ENCODE results near the gene OSBPL3. TPM values are rescaled to one million over a fixed set of nuclear protein-coding genes. Genes with fewer than 3 reads are reported as not detected.

The OSBPL3 gene
- total RNA-seq, 1 experiment from 2014 or later, result 16.0 TPM

DNA sequence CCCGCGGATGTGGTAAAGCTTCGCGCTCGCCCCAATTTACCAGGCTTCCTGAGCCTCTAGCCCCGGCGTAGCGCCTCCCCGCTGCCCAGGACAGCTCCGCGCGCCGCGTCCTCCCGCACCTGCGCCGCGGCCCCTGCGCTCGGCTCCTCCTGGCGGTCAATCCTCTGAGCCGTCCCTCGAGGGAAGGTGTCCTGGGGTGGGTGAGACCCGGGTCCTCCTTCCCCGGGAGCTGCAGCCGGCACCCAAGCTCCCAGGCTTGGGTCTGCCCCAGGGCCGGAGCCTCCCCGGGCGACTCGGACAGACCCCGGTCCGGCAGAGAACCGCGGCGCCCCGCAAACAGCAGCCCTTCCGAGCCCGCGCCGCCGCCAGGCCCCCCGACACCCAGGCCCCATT, 512 bp downstream of the OSBPL3 start (continued):
- TF ChIP-seq RELA (CRISPR knock-in tag; IDR thresholded peaks at IDR 0.05; ENCODE audit: borderline replicate concordance) (peak; percentile 55; the same call in 1 of the 2 replicates), GRHL2 (CRISPR knock-in tag; IDR thresholded peaks at IDR 0.05; ENCODE audit: insufficient replicate concordance, severe bottlenecking) (no peak)

DNA sequence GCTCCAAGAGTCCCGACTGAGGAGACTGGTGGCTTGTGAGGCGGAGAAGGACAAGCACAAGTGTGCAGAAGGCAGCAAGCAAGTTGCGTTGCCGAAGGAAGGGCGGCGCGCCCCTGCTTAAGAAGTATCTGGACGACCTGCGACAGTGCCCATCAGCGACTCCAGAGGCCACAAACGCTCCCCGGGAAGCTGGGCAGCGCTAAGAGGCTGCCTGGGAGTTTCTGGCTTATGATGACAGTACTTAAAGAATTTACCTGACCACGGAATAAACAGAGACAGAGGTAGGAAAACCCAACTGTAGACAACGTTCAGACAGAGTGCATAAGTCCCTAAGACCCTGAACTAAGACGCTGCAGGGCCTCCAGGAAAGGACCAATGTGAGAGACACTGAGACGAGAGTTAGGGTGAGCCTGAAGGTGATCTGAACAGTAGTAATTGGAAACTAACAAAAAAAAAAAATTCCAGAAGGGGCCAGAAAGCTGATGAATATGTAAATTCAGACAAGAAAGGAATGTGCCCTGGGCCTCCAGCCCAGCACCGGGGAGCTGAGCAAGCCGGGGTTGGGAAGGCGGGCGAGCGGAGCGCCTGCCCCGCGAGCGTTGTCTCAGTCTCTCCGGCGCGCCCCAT, 1.0 kb downstream of the OSBPL3 start:
- peaks cover 3% of the 10 kb centered on the region for H3K9me3 Mint-ChIP-seq
- DNase-seq (ENCODE audit: low spot score), result no peak
- peaks cover 3% of the 10 kb centered on the region for H3K36me3 Mint-ChIP-seq
- H3K27me3 Mint-ChIP-seq (ENCODE audit: low read depth), result peaks cover 47% of the 10 kb centered on the region
- peaks cover 69% of the 10 kb centered on the region for H3K4me1 Mint-ChIP-seq
- ATAC-seq, result no peak
- ChIA-PET CTCF (interaction anchor here (0.5 to 5.7 kb wide), 30 partner anchors 8 to 1265 kb away, joined by 3 to 41 read pairs (median 4); no protein-coding TSS in a partner anchor), POLR2A (interaction anchor here (0.9 to 1.8 kb wide), 5 partner anchors 25 to 146 kb away, joined by 3 to 6 read pairs (median 4); partner anchors contain the start of gene CYCS)
- H3K27ac Mint-ChIP-seq, result peak overlapping the region; percentile 94
- H3K4me3 Mint-ChIP-seq, result peak overlapping the region; percentile 86
- TF ChIP-seq CREM (CRISPR knock-in tag; IDR thresholded peaks at IDR 0.05) (peak; percentile 1; the same call in 1 of the 2 replicates), TEAD1 (CRISPR knock-in tag; IDR thresholded peaks at IDR 0.05) (no peak)
- TF ChIP-seq, protein P1, sequence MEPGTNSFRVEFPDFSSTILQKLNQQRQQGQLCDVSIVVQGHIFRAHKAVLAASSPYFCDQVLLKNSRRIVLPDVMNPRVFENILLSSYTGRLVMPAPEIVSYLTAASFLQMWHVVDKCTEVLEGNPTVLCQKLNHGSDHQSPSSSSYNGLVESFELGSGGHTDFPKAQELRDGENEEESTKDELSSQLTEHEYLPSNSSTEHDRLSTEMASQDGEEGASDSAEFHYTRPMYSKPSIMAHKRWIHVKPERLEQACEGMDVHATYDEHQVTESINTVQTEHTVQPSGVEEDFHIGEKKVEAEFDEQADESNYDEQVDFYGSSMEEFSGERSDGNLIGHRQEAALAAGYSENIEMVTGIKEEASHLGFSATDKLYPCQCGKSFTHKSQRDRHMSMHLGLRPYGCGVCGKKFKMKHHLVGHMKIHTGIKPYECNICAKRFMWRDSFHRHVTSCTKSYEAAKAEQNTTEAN (CRISPR knock-in tag; IDR thresholded peaks at IDR 0.05), result 0 out of 2 replicates have a peak, but pooled peaks have one; percentile 13

DNA sequence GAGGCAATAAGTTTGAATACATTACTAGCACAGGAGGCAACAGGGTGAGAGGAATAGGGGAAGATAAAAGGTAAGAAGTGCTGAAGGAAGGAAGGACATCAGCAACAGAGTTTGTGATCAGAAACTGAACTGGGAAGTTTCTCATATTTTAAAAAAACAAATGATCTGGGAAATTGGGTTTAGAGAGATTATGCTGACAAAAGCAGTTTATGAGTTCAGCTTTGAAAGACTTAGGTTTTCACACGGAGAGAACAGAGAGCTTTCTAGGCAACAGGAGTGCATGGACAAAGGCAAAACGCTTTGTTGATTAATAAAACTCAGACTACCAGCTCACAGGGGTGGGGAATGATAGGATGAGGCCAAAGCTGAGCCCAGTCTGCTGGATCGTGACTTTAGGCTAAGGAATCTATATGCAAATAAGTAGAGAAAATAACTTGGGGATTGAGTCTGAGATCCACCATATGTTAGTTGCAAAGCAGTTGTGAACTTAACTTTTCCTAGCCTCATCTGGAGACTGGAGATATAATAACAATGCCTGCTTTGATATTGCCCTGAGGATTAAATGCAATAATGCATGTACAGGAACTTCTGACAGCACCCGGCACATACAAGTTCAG, 4.2 kb downstream of the OSBPL3 start:
- ChIA-PET POLR2A (interaction anchor here (0.6 kb wide), 1 partner anchor 65 kb away, joined by 4 read pairs; no protein-coding TSS in a partner anchor), CTCF (interaction anchor here (0.5 kb wide), 1 partner anchor 110 kb away, joined by 3 read pairs; no protein-coding TSS in a partner anchor)
- ATAC-seq, result no peak
- no peak for DNase-seq (ENCODE audit: low spot score)
- H3K9me3 Mint-ChIP-seq, result no peaks in the 10 kb centered on the region
- H3K36me3 Mint-ChIP-seq, result no peaks in the 10 kb centered on the region
- H3K27me3 Mint-ChIP-seq (ENCODE audit: low read depth), result peaks cover 19% of the 10 kb centered on the region
- H3K27ac Mint-ChIP-seq, result peak overlapping the region; percentile 12; the same call in 1 of the 2 replicates
- peaks cover 64% of the 10 kb centered on the region for H3K4me1 Mint-ChIP-seq
- H3K4me3 Mint-ChIP-seq, result no peak overlapping the region
- TF ChIP-seq NFATC4 (CRISPR knock-in tag; IDR thresholded peaks at IDR 0.05), result no peak
- TF ChIP-seq, protein P2, sequence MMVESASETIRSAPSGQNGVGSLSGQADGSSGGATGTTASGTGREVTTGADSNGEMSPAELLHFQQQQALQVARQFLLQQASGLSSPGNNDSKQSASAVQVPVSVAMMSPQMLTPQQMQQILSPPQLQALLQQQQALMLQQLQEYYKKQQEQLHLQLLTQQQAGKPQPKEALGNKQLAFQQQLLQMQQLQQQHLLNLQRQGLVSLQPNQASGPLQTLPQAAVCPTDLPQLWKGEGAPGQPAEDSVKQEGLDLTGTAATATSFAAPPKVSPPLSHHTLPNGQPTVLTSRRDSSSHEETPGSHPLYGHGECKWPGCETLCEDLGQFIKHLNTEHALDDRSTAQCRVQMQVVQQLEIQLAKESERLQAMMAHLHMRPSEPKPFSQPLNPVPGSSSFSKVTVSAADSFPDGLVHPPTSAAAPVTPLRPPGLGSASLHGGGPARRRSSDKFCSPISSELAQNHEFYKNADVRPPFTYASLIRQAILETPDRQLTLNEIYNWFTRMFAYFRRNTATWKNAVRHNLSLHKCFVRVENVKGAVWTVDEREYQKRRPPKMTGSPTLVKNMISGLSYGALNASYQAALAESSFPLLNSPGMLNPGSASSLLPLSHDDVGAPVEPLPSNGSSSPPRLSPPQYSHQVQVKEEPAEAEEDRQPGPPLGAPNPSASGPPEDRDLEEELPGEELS (CRISPR knock-in tag; IDR thresholded peaks at IDR 0.05), result no peak
- TF ChIP-seq HMGA2 (CRISPR knock-in tag; IDR thresholded peaks at IDR 0.05), result no peak
- TF ChIP-seq ZNF396 (CRISPR knock-in tag; IDR thresholded peaks at IDR 0.05; ENCODE audit: borderline replicate concordance), result no peak
- TF ChIP-seq NFE2L1 (CRISPR knock-in tag; IDR thresholded peaks at IDR 0.05), result no peak
- TF ChIP-seq, protein P3, sequence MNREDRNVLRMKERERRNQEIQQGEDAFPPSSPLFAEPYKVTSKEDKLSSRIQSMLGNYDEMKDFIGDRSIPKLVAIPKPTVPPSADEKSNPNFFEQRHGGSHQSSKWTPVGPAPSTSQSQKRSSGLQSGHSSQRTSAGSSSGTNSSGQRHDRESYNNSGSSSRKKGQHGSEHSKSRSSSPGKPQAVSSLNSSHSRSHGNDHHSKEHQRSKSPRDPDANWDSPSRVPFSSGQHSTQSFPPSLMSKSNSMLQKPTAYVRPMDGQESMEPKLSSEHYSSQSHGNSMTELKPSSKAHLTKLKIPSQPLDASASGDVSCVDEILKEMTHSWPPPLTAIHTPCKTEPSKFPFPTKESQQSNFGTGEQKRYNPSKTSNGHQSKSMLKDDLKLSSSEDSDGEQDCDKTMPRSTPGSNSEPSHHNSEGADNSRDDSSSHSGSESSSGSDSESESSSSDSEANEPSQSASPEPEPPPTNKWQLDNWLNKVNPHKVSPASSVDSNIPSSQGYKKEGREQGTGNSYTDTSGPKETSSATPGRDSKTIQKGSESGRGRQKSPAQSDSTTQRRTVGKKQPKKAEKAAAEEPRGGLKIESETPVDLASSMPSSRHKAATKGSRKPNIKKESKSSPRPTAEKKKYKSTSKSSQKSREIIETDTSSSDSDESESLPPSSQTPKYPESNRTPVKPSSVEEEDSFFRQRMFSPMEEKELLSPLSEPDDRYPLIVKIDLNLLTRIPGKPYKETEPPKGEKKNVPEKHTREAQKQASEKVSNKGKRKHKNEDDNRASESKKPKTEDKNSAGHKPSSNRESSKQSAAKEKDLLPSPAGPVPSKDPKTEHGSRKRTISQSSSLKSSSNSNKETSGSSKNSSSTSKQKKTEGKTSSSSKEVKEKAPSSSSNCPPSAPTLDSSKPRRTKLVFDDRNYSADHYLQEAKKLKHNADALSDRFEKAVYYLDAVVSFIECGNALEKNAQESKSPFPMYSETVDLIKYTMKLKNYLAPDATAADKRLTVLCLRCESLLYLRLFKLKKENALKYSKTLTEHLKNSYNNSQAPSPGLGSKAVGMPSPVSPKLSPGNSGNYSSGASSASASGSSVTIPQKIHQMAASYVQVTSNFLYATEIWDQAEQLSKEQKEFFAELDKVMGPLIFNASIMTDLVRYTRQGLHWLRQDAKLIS (CRISPR knock-in tag; IDR thresholded peaks at IDR 0.05; ENCODE audit: borderline replicate concordance), result no peak
- TF ChIP-seq, protein P4, sequence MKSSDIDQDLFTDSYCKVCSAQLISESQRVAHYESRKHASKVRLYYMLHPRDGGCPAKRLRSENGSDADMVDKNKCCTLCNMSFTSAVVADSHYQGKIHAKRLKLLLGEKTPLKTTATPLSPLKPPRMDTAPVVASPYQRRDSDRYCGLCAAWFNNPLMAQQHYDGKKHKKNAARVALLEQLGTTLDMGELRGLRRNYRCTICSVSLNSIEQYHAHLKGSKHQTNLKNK (CRISPR knock-in tag; IDR thresholded peaks at IDR 0.05), result no peak
- TF ChIP-seq TP53 (CRISPR knock-in tag; IDR thresholded peaks at IDR 0.05), result no peak
- TF ChIP-seq, protein P5, sequence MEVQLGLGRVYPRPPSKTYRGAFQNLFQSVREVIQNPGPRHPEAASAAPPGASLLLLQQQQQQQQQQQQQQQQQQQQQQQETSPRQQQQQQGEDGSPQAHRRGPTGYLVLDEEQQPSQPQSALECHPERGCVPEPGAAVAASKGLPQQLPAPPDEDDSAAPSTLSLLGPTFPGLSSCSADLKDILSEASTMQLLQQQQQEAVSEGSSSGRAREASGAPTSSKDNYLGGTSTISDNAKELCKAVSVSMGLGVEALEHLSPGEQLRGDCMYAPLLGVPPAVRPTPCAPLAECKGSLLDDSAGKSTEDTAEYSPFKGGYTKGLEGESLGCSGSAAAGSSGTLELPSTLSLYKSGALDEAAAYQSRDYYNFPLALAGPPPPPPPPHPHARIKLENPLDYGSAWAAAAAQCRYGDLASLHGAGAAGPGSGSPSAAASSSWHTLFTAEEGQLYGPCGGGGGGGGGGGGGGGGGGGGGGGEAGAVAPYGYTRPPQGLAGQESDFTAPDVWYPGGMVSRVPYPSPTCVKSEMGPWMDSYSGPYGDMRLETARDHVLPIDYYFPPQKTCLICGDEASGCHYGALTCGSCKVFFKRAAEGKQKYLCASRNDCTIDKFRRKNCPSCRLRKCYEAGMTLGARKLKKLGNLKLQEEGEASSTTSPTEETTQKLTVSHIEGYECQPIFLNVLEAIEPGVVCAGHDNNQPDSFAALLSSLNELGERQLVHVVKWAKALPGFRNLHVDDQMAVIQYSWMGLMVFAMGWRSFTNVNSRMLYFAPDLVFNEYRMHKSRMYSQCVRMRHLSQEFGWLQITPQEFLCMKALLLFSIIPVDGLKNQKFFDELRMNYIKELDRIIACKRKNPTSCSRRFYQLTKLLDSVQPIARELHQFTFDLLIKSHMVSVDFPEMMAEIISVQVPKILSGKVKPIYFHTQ (CRISPR knock-in tag; IDR thresholded peaks at IDR 0.05), result no peak
- no peak for TF ChIP-seq ZNF138 (CRISPR knock-in tag; conservative IDR thresholded peaks at IDR 0.05)
- TF ChIP-seq, protein P6, sequence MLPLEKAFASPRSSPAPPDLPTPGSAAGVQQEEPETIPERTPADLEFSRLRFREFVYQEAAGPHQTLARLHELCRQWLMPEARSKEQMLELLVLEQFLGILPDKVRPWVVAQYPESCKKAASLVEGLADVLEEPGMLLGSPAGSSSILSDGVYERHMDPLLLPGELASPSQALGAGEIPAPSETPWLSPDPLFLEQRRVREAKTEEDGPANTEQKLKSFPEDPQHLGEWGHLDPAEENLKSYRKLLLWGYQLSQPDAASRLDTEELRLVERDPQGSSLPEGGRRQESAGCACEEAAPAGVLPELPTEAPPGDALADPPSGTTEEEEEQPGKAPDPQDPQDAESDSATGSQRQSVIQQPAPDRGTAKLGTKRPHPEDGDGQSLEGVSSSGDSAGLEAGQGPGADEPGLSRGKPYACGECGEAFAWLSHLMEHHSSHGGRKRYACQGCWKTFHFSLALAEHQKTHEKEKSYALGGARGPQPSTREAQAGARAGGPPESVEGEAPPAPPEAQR (CRISPR knock-in tag; IDR thresholded peaks at IDR 0.05), result no peak
- TF ChIP-seq, protein P7, sequence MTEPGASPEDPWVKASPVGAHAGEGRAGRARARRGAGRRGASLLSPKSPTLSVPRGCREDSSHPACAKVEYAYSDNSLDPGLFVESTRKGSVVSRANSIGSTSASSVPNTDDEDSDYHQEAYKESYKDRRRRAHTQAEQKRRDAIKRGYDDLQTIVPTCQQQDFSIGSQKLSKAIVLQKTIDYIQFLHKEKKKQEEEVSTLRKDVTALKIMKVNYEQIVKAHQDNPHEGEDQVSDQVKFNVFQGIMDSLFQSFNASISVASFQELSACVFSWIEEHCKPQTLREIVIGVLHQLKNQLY (CRISPR knock-in tag; IDR thresholded peaks at IDR 0.05), result no peak
- no peak for TF ChIP-seq FOXK1 (CRISPR knock-in tag; IDR thresholded peaks at IDR 0.05)
- TF ChIP-seq KAT7 (CRISPR knock-in tag; IDR thresholded peaks at IDR 0.05; ENCODE audit: borderline replicate concordance), result no peak
